NB4 (cell line): ENCODE results near the gene HMGB3.
"Not testable (repeated sequence)": the region's sequence is repeated elsewhere in the genome, so short reads cannot be mapped to it uniquely, and the experiment has no call there.

Experiments
- DNase-seq: peaks from one replicate; pipeline ENCODE4 v3.0.0; 2010; ENCODE audit warnings: low read depth
- H3K4me3 ChIP-seq: one replicate; pipeline ENCODE4 v1.5.1; 2011; ENCODE audit warnings: mild to moderate bottlenecking, low read depth, low read length, moderate library complexity
- CTCF ChIP-seq: IDR thresholded peaks from one replicate; pipeline ENCODE4 v1.5.1; 2012; ENCODE audit warnings: low read depth, low read length
- MAX ChIP-seq: IDR thresholded peaks from 2 replicates; pipeline ENCODE4 v1.6.1; 2011; ENCODE audit warnings: low read depth, low read length
- MYC ChIP-seq: IDR thresholded peaks from 2 replicates; pipeline ENCODE4 v1.6.1; 2011; ENCODE audit warnings: low read depth, low read length
- POLR2A ChIP-seq: IDR thresholded peaks from 2 replicates; pipeline ENCODE4 v1.6.1; 2011; ENCODE audit warnings: mild to moderate bottlenecking; ENCODE audit not compliant: insufficient read length; ENCODE audit errors: extremely low read depth

The HMGB3 gene

GRCh38 chrX:150955590-150955989 lies 27.5 kb upstream of the HMGB3 start:
- no peak overlapping the region for H3K4me3 ChIP-seq
- TF ChIP-seq POLR2A, result no peak
- TF ChIP-seq MAX, result no peak
- TF ChIP-seq MYC, result no peak
- TF ChIP-seq CTCF, result no peak
- DNase-seq, result no peak

- TF ChIP-seq MAX (no peak), POLR2A (no peak), CTCF (no peak), MYC (no peak)
- DNase-seq, result no peak
Observed at GRCh38 chrX:150958177-150958576, 25.0 kb upstream of the HMGB3 start.

GRCh38 chrX:150959557-150959956 lies 23.6 kb upstream of the HMGB3 start:
- TF ChIP-seq MYC (no peak), POLR2A (no peak), CTCF (no peak), MAX (no peak)
- DNase-seq, result no peak
- H3K4me3 ChIP-seq, result no peak overlapping the region

More at GRCh38 chrX:150958177-150958576, 25.0 kb upstream of the HMGB3 start:
- H3K4me3 ChIP-seq, result no peak overlapping the region

- DNase-seq, result no peak
- no peak overlapping the region for H3K4me3 ChIP-seq
- TF ChIP-seq MYC, result no peak
- no peak for TF ChIP-seq CTCF
- TF ChIP-seq MAX, result no peak
- no peak for TF ChIP-seq POLR2A
Observed at GRCh38 chrX:150961631-150962030, 21.5 kb upstream of the HMGB3 start.

GRCh38 chrX:150964416-150964815 lies 18.7 kb upstream of the HMGB3 start:
- H3K4me3 ChIP-seq, DNase-seq: not testable (repeated sequence)

GRCh38 chrX:150966235-150966634 lies 16.9 kb upstream of the HMGB3 start:
- no peak overlapping the region for H3K4me3 ChIP-seq
- no peak for TF ChIP-seq CTCF
- TF ChIP-seq POLR2A, result no peak
- no peak for TF ChIP-seq MAX
- no peak for TF ChIP-seq MYC
- DNase-seq, result no peak
